SW 1271 (cell line): ENCODE data around the gene MEST.
"Not testable (repeated sequence)": the region's sequence is repeated elsewhere in the genome, so short reads cannot be mapped to it uniquely, and the experiment has no call there.

ENCODE experiments used
- DNase-seq, 2 experiments: peaks; one replicate each; lab custom pipeline; 2025; lab: John Stamatoyannopoulos, UW

MEST gene

GRCh38 chr7:130491841-130492522 is at the start of gene MEST:
Gene MEST, plus strand, starts transcription at chr7:130492085. Its CDS starts 229 bp downstream, at chr7:130492314.
- DNase-seq, result no peak

GRCh38 chr7:130442601-130443000 is 49.3 kb upstream of the MEST start:
- DNase-seq, result no peak

- DNase-seq, result no peak
Observed at GRCh38 chr7:130444234-130444633, 47.7 kb upstream of the MEST start.

GRCh38 chr7:130444751-130445407 is 47.0 kb upstream of the MEST start:
- DNase-seq, result no peak

- DNase-seq, result no peak
Observed at GRCh38 chr7:130446259-130446658, 45.6 kb upstream of the MEST start.

GRCh38 chr7:130451344-130451743 is 40.5 kb upstream of the MEST start:
- DNase-seq, result not testable (repeated sequence)

GRCh38 chr7:130452951-130453350 is 38.9 kb upstream of the MEST start:
- DNase-seq, result no peak

GRCh38 chr7:130454959-130455358 is 36.9 kb upstream of the MEST start:
- no peak for DNase-seq

- DNase-seq, result no peak
Observed at GRCh38 chr7:130458257-130458656, 33.6 kb upstream of the MEST start.

- DNase-seq, result no peak
Observed at GRCh38 chr7:130461272-130461671, 30.6 kb upstream of the MEST start.

- no peak for DNase-seq
Observed at GRCh38 chr7:130463553-130464434, 28.1 kb upstream of the MEST start.

- no peak for DNase-seq
Observed at GRCh38 chr7:130468612-130469011, 23.3 kb upstream of the MEST start.

- DNase-seq, result no peak
Observed at GRCh38 chr7:130471974-130472373, 19.9 kb upstream of the MEST start.

- DNase-seq, result no peak
Observed at GRCh38 chr7:130473289-130473688, 18.6 kb upstream of the MEST start.

- DNase-seq, result no peak
Observed at GRCh38 chr7:130473876-130474275, 18.0 kb upstream of the MEST start.

GRCh38 chr7:130475776-130476175 is 16.1 kb upstream of the MEST start:
- no peak for DNase-seq

GRCh38 chr7:130476297-130477150 is 15.4 kb upstream of the MEST start:
- DNase-seq, result no peak

GRCh38 chr7:130478991-130479390 is 12.9 kb upstream of the MEST start:
- no peak for DNase-seq

- no peak for DNase-seq
Observed at GRCh38 chr7:130479716-130480400, 12.0 kb upstream of the MEST start.

- no peak for DNase-seq
Observed at GRCh38 chr7:130481898-130482297, 10.0 kb upstream of the MEST start.

GRCh38 chr7:130483031-130483430 is 8.9 kb upstream of the MEST start:
- no peak for DNase-seq
